ENCODE data around the gene APCDD1L. TPM values are rescaled to one million over a fixed set of nuclear protein-coding genes. Genes with fewer than 3 reads are reported as not detected.
"Not testable (repeated sequence)": the region's sequence is repeated elsewhere in the genome, so short reads cannot be mapped to it uniquely, and the experiment has no call there.

Gene APCDD1L
- total RNA-seq, 2 experiments from 2014 or later, result not detected

GRCh38 chr20:58549231-58550209 is 34.3 kb upstream of the APCDD1L start:
- H3K4me3 Mint-ChIP-seq, result no peak overlapping the region
- ChIA-PET POLR2A (no interaction called here), CTCF (no interaction called here)
- peaks cover 18% of the 10 kb centered on the region for H3K27me3 Mint-ChIP-seq
- H3K27ac Mint-ChIP-seq, result no peak overlapping the region
- DNase-seq, result no peak
- no peaks in the 10 kb centered on the region for H3K36me3 Mint-ChIP-seq (ENCODE audit: low read depth)
- no peaks in the 10 kb centered on the region for H3K4me1 Mint-ChIP-seq
- no peaks in the 10 kb centered on the region for H3K9me3 Mint-ChIP-seq

GRCh38 chr20:58547623-58548475 is 32.6 kb upstream of the APCDD1L start:
- CTCF ChIA-PET, result no interaction called here
- peaks cover 8% of the 10 kb centered on the region for H3K27me3 Mint-ChIP-seq
- no peak for DNase-seq
- no peaks in the 10 kb centered on the region for H3K36me3 Mint-ChIP-seq (ENCODE audit: low read depth)
- H3K4me1 Mint-ChIP-seq, result no peaks in the 10 kb centered on the region
- POLR2A ChIA-PET, result no interaction called here
- no peak overlapping the region for H3K27ac Mint-ChIP-seq
- no peaks in the 10 kb centered on the region for H3K9me3 Mint-ChIP-seq
- no peak overlapping the region for H3K4me3 Mint-ChIP-seq

- peaks cover 8% of the 10 kb centered on the region for H3K27me3 Mint-ChIP-seq
- H3K4me1 Mint-ChIP-seq, result no peaks in the 10 kb centered on the region
- H3K4me3 Mint-ChIP-seq, result no peak overlapping the region
- ChIA-PET CTCF (no interaction called here), POLR2A (no interaction called here)
- DNase-seq, result no peak
- H3K27ac Mint-ChIP-seq, result no peak overlapping the region
- H3K9me3 Mint-ChIP-seq, result no peaks in the 10 kb centered on the region
- H3K36me3 Mint-ChIP-seq (ENCODE audit: low read depth), result no peaks in the 10 kb centered on the region
These were observed 31.8 kb upstream of the APCDD1L start for GRCh38 chr20:58546756-58547622.

GRCh38 chr20:58546416-58546711 is 31.2 kb upstream of the APCDD1L start:
- H3K27me3 Mint-ChIP-seq, result peaks cover 8% of the 10 kb centered on the region
- no peak overlapping the region for H3K4me3 Mint-ChIP-seq
- no peak overlapping the region for H3K27ac Mint-ChIP-seq
- H3K36me3 Mint-ChIP-seq (ENCODE audit: low read depth), result no peaks in the 10 kb centered on the region
- H3K9me3 Mint-ChIP-seq, result no peaks in the 10 kb centered on the region
- CTCF ChIA-PET, result no interaction called here
- POLR2A ChIA-PET, result no interaction called here
- H3K4me1 Mint-ChIP-seq, result no peaks in the 10 kb centered on the region
- DNase-seq, result no peak

- no peak for DNase-seq
- no peak overlapping the region for H3K27ac Mint-ChIP-seq
- H3K4me3 Mint-ChIP-seq, result no peak overlapping the region
- ChIA-PET POLR2A (no interaction called here), CTCF (no interaction called here)
- H3K36me3 Mint-ChIP-seq (ENCODE audit: low read depth), result no peaks in the 10 kb centered on the region
- no peaks in the 10 kb centered on the region for H3K9me3 Mint-ChIP-seq
- H3K27me3 Mint-ChIP-seq, result peaks cover 10% of the 10 kb centered on the region
- no peaks in the 10 kb centered on the region for H3K4me1 Mint-ChIP-seq
These were observed 30.6 kb upstream of the APCDD1L start for GRCh38 chr20:58545565-58546415.

- DNase-seq, result no peak
- Mint-ChIP-seq H3K27ac (no peak overlapping the region), H3K4me1 (no peaks in the 10 kb centered on the region), H3K4me3 (no peak overlapping the region), H3K27me3 (peaks cover 11% of the 10 kb centered on the region), H3K9me3 (no peaks in the 10 kb centered on the region), H3K36me3 (ENCODE audit: low read depth) (no peaks in the 10 kb centered on the region)
- POLR2A ChIA-PET, result no interaction called here
- CTCF ChIA-PET, result no interaction called here
These were observed 29.7 kb upstream of the APCDD1L start for GRCh38 chr20:58544891-58545290.

GRCh38 chr20:58544286-58544685 is 29.1 kb upstream of the APCDD1L start:
- Mint-ChIP-seq H3K36me3 (ENCODE audit: low read depth) (no peaks in the 10 kb centered on the region), H3K4me3 (no peak overlapping the region), H3K27ac (no peak overlapping the region), H3K4me1 (no peaks in the 10 kb centered on the region), H3K27me3 (peaks cover 13% of the 10 kb centered on the region), H3K9me3 (no peaks in the 10 kb centered on the region)
- no peak for DNase-seq
- ChIA-PET CTCF (no interaction called here), POLR2A (no interaction called here)

- H3K27me3 Mint-ChIP-seq, result peaks cover 13% of the 10 kb centered on the region
- ChIA-PET POLR2A (no interaction called here), CTCF (no interaction called here)
- no peak overlapping the region for H3K27ac Mint-ChIP-seq
- peaks cover under 1% of the 10 kb centered on the region for H3K9me3 Mint-ChIP-seq
- no peaks in the 10 kb centered on the region for H3K36me3 Mint-ChIP-seq (ENCODE audit: low read depth)
- no peaks in the 10 kb centered on the region for H3K4me1 Mint-ChIP-seq
- H3K4me3 Mint-ChIP-seq, result no peak overlapping the region
- DNase-seq, result no peak
These were observed 28.1 kb upstream of the APCDD1L start for GRCh38 chr20:58543274-58543673.

GRCh38 chr20:58542411-58543095 is 27.4 kb upstream of the APCDD1L start:
- H3K27me3 Mint-ChIP-seq, result peaks cover 11% of the 10 kb centered on the region
- no peak overlapping the region for H3K27ac Mint-ChIP-seq
- ChIA-PET CTCF (no interaction called here), POLR2A (no interaction called here)
- no peaks in the 10 kb centered on the region for H3K36me3 Mint-ChIP-seq (ENCODE audit: low read depth)
- no peak overlapping the region for H3K4me3 Mint-ChIP-seq
- H3K9me3 Mint-ChIP-seq, result peaks cover 6% of the 10 kb centered on the region
- H3K4me1 Mint-ChIP-seq, result no peaks in the 10 kb centered on the region
- DNase-seq, result no peak

- DNase-seq, H3K4me3 Mint-ChIP-seq: not testable (repeated sequence)
These were observed 26.8 kb upstream of the APCDD1L start for GRCh38 chr20:58542034-58542410.

GRCh38 chr20:58538752-58539151 is 23.6 kb upstream of the APCDD1L start:
- no peak overlapping the region for H3K27ac Mint-ChIP-seq
- H3K36me3 Mint-ChIP-seq (ENCODE audit: low read depth), result no peaks in the 10 kb centered on the region
- no peak for DNase-seq
- no peaks in the 10 kb centered on the region for H3K4me1 Mint-ChIP-seq
- peaks cover 6% of the 10 kb centered on the region for H3K27me3 Mint-ChIP-seq
- no peak overlapping the region for H3K4me3 Mint-ChIP-seq
- CTCF ChIA-PET, result no interaction called here
- POLR2A ChIA-PET, result no interaction called here
- H3K9me3 Mint-ChIP-seq, result peaks cover 6% of the 10 kb centered on the region

More at GRCh38 chr20:58542034-58542410, 26.8 kb upstream of the APCDD1L start:
- H3K9me3 Mint-ChIP-seq; CTCF ChIA-PET; H3K36me3 Mint-ChIP-seq (ENCODE audit: low read depth); H3K27me3 Mint-ChIP-seq; H3K4me1 Mint-ChIP-seq; POLR2A ChIA-PET; H3K27ac Mint-ChIP-seq: not testable (repeated sequence)

- POLR2A ChIA-PET, result no interaction called here
- no peak for DNase-seq
- H3K36me3 Mint-ChIP-seq (ENCODE audit: low read depth), result no peaks in the 10 kb centered on the region
- no peaks in the 10 kb centered on the region for H3K4me1 Mint-ChIP-seq
- H3K4me3 Mint-ChIP-seq, result no peak overlapping the region
- H3K27me3 Mint-ChIP-seq, result peaks cover 6% of the 10 kb centered on the region
- peaks cover 9% of the 10 kb centered on the region for H3K9me3 Mint-ChIP-seq
- CTCF ChIA-PET, result no interaction called here
- no peak overlapping the region for H3K27ac Mint-ChIP-seq
These were observed 22.6 kb upstream of the APCDD1L start for GRCh38 chr20:58537831-58538230.
